HG02623 (cell line): ENCODE measurements around the gene DAPK3.
"Not testable (repeated sequence)": the region's sequence is repeated elsewhere in the genome, so short reads cannot be mapped to it uniquely, and the experiment has no call there.

Experiments
- ATAC-seq: cut with Tn5 transposase; IDR thresholded peaks from one replicate; pipeline ENCODE4 v1.9.1; 2021; ENCODE audit warnings: moderate library complexity; ENCODE audit not compliant: unreplicated experiment

DAPK3 gene

DNA sequence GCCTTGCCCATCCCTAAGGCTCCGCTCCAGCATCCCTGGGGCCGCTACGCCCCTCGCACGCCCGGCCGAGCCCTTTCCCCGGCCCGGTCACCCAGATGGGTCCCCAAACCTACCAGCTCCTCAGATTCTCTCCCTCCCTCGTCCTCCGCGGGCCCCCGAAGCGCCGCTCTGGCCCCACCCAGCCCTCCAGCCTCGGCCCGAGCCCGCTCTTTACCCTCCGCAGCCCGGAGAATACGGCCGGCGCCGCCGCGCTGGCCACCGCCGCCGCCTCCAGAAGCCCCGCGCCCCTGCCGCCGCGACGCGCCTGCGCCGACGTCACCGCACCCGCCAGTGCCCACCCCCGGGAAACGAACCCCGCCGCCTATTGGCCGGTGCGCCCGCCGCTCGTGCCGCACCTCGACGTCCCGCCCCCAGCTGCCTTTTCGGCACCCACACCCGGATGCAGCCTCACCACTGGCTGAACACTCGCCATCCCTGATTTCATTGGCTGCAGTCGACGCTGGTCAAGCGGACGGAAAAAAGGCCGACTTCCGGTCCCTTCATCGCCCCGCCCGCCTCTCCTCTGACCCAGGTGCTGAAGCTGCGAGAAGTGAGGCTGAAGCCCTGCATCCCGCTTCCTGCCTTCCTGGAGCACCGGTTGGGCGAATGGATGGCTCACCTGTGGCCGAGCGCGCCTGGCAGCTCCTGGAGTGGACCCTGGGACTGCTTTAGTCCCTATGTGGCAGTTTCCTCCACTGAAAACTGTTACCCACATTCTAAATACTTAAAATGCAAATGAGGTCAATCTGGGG is at the start of gene DAPK3:
DAPK3 (minus strand) TSS at position 292 of the 791 bp plus-strand sequence. CDS start 1,364 bp downstream, outside the sequence.
- ATAC-seq = peak; percentile 91

DNA sequence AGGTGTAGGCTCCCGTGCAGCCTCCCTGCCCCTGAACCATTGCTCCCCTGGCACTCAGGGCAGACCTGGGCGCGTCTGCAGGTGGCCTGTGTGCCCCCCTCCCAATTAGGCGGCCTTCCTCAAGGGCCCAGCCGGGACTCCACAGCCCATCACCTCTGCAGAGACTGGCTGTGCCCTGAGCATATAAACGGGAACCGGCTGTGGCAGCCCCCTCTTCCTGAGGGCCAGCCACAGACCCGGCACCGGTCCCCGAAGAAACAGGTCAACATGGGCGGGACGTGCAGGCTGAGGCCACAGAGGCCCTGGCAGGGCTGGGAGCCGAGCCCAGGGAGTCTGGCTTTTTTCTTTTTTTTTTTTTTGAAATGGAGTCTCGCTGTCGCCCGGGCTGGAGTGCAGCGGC is 48.7 kb upstream of the DAPK3 start:
- ATAC-seq = no peak

DNA sequence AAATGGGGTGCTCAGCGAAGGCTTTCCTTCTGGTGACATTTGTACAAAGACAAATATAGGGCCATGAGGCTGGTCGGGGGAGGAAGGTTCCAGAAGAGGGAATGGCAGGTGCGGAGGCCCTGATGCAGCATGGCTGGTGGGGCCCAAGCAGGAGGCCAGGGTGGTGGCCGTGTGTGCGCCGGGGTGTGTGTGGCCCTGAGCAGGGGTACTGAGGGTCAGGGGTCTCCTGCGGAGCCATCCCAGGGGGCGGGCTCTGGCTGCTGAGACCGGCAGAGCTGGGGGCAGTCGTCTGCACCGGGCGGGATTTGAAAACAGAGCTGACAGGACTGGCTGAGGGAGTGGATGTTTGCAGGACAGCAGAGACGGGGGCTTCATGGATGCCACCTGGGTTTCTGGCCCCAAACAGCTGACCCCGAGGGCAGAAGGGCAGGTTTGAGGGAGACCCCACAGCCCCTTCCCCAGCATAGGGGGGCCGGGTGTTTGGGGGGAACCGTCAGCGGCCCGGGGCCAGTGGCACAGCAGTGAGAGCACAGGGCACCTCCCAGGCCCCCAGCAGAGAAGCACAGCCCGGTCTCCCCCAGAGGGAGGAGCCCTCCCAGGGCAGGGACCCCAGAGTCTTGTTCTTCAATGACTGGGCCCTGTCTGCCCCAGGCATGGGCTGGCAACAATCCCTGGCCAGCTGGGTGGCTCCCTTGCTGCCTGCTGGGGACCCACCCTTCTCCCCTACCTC is 48.0 kb upstream of the DAPK3 start:
- ATAC-seq = no peak

DNA sequence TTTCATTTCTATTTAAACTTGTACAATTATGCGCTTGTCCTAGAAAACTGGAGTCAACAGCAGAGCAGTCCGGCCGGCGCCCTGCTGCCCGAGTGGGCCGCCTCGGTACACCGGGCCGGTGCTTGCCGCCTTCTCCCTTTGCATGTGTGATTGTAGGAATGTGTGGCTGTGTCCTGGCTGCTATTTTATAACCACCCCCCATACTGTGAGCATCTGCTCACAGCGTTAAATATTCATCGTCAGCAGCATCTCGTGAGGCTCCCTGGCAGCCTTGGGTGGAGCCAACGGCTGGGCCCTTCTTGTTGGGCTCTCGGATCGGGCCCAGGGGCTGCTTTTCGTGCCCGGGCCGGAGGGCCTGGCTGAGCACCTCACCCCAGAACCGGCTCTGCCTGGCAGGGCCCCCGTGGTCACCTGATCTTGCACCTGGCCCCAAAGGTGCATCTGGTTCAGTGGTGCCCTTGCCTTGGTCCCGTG is 47.3 kb upstream of the DAPK3 start:
- no peak for ATAC-seq

DNA sequence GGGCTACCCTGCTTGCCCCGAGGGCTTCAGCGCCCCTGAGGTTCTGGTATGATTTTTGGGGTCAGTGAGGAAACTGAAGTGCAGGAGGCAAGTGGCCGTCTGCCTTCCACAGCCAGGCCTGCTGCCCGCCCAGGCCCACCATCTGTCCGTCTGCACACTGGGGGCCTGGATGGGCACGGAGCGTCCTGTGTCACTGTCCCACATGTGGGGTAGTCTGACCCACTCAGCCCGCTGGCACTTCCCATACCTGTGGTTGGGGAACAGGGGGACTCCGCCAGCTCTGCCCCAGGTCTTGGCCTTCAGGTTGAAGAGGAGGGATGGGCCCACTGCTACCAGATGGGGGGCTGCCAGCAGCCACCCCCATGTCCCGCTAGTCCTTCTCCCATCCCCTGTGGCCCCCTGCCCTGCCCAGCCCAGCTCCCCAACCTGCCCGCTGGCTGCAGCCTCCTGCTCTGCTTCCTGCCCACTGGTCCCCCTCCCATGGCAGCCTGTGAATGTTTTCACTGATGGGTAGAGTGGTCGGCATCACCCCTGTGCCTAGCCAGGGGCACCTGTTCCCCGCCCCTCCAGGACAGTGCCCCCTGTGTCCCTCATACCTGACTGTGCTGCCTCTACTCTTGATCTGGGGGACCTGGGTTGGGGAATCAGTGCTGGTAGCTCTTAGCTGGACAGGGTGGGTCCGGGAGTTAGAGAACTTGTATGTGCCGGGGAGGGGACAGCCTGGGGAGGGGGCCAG is 46.2 kb upstream of the DAPK3 start:
- ATAC-seq = no peak

DNA sequence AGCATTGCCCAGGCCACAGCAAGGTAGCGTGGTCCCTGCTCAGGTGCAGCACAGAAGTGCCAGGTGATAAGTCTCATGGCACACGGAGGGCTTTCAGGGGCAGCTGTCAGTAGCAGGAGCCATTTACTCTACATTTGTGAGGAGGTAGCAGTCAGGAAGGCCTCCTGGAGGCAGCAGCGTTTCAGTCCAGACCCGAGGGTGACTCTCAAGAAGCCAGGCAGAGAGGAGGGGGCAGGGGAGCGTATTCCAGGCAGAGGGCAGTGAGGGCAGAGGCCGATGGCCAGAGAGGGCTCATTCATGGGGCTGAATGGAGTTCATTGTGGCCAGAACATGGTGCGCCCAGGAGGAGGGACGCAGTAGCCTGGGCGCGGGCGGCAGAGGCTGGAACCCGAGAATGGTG is 45.6 kb upstream of the DAPK3 start:
- ATAC-seq = no peak

DNA sequence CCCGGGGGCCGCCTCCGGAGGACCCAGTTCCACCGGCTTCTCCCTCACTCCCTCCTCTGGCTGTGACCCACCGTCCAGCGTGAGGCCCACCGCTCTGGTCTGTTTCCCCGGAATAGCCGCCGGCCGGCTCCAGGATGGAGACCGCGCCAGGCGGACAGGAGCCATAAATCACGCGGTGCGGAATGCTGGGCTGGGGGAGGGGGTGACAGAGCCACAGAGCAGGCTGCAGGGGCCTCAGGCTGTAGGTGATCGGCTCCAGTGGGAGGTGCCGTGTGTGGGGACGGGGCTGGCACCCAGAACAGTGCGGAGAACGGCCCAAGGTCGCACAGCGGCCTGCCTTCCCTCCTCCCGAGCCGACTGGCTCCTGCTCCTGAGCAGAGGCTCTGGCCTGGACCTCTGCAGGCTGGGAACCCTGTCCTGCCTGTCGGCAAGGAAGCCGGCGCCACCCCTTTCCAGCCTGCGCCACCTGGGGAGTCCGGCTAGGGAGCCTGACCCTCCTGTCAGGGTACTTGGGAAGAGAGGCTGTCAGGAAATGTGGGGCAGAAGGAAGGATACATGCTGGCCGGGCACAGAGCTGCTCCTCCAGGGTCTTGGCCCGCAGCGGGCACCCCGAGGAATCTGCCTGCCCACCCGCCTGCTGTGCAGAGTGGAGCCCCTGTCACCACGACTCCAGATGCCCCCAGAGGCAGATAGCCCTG is 45.0 kb upstream of the DAPK3 start:
- ATAC-seq = no peak

DNA sequence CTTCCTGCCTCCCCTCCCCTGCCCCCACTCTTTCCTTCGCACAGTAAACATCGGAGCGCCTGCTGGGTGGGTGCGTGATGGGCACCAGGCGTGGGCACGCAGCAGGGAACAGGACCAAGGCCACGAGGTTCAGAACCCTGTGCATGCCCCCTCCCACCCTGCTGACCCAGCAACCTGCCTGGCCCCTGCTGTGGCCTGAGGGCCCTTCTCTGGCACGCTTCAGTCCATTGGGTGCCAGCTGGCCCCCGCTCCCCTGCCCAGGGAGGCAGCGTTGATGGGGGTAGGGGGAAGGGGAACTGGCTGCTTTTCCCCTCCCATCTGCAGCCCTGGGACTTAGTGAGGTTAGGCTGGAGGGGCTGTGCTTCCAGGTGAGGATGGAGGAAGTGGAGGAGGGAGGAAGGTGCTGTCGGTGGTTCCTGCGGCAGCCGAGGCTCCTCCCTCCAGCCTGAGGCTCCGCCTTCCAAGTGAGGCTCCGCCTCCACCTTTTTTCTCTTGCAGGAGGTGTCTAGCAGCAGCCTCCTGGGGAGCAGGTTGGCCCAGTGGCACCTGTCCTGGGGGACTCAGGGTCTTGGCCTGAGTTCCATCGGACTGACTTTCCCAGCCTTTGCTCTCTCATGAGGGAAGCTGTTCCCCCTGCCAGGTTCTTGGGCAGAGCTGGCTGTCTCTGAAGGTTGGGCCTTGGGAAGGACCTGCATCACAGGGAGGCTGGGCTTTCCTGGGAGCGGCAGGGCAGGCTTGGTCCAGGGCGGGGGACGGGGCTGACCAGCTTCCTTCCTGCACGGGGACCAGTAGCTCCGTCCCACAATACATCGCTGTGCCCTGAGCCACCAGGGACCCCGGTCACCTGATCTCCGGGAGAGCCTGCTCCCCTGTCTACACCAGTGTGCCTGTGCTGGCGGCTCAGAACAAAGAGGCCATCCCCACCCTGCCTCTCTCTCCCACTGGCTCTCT is 43.9 kb upstream of the DAPK3 start:
- no peak for ATAC-seq

DNA sequence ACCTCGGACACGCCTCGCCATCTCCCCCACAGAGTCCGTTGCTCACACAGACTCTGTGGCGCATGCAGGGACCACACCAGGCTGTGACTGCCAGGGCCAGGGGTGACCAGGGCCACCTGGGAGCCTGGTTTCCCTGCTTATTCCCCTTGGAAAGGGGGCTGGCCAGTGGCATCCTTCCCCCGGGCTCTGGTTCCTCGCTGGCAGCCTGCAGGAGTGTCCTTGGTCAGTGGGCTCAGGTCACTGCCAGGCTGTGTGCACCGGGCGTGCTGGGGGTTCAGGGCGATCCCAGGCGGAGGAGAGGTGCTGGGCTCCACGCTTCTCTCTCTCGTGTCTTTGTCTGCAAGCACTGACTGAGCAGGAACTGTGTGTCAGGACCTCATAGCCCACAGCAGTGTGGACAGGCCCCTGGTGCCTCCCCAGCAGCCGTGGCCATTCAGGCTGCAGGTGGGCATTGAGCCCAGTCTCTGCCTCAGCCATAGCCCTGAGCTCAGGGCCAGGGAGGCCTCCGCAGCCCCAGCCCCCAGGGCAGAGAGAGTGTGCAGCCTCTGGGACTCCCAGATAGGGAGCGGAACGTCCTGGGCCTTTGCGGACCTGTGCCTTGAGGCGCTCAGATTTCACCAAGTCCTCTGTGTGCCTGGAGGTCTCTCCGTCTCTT is 43.1 kb upstream of the DAPK3 start:
- ATAC-seq = no peak

DNA sequence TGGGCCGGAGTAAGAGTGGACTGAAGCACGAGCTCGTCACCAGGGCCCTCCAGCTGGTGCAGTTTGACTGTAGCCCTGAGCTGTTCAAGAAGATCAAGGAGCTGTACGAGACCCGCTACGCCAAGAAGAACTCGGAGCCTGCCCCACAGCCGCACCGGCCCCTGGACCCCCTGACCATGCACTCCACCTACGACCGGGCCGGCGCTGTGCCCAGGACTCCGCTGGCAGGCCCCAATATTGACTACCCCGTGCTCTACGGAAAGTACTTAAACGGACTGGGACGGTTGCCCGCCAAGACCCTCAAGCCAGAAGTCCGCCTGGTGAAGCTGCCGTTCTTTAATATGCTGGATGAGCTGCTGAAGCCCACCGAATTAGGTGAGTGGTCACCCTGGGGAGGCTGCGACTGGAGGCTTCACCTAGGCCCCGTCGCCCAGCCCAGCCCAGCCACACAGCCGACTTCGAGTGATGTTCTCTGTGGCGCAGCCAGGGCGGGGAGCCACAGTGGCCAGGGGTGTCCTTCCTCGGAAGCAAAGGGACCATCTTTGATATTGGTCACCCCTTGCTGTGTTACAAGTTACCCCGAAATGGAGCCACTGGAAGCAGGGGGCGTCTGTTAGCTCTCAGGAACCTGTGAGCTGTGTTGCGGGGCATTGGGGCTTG is 42.2 kb upstream of the DAPK3 start:
- ATAC-seq = no peak

DNA sequence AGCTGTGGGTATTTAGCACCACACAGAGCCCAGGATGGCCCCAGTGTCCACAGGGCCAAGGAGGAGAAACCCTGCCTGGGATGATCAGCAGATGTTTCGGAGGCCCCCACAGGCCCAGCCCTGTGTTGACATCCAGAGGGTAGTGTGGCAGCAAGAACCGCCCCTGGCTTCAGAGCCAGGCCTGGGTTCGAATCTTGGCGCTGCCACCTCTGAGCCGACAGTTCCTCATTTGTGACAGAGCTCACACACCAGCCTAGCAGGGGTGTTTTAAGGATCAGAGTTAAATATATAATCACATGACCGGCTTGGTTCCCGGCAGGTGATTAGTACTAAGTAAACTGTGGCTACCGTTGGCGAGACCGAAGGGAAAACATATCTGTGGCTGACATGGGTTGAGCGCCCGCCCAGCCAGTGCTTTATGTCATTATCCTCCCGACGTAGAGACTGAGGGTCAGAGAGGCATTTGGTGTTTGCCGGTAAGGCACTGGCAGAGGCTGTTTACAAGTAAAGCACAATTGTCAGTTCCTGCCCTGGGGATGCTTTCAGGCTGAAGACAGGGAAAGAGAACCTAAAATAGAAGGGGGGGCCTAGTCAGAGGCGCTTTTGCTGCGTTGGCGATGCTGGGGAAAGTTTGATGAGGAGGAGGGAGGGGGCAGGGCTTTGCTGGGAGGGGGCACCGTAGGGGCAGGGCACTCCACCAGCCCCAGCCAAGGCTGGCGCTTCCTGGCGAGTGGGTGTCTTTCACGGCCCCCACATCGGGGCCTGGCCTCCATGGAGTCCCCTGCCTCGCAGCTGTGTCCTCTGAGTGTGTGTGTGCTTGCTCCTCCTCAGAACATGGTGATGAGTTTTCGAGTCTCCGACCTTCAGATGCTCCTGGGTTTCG is 41.4 kb upstream of the DAPK3 start:
- ATAC-seq = no peak

DNA sequence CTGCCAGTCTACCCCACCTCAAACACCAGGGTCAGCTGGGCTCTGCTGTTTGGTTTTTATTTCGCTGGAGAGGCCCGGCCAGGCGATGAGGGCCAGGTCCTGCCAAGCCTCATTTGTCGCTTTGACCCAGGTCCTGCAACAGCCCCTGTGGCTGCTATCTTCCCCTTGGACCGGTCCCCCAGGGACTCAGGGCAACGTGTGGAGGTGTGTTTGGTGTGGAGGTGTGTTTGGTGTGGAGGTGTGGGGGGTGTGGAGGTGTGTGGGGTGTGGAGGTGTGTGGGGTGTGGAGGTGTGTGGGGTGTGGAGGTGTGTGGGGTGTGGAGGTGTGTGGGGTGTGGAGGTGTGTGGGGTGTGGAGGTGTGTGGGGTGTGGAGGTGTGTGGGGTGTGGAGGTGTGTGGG is 40.5 kb upstream of the DAPK3 start:
- not testable (repeated sequence) for ATAC-seq

DNA sequence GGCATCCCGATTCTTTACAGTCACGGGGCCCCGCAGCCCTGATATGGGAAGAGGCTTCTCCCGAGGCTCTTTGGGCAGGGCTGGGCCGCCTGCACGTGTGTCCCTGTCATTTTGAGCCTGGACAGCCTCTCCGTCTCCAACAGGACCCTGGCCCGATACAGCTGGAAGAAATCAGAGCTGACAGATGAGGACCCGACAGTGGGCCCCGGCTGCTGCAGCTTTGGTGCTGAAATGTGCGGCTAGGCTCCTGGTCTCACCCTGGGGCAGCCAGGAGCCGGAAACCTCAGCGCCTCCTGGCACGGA is 39.9 kb upstream of the DAPK3 start:
- ATAC-seq = no peak

DNA sequence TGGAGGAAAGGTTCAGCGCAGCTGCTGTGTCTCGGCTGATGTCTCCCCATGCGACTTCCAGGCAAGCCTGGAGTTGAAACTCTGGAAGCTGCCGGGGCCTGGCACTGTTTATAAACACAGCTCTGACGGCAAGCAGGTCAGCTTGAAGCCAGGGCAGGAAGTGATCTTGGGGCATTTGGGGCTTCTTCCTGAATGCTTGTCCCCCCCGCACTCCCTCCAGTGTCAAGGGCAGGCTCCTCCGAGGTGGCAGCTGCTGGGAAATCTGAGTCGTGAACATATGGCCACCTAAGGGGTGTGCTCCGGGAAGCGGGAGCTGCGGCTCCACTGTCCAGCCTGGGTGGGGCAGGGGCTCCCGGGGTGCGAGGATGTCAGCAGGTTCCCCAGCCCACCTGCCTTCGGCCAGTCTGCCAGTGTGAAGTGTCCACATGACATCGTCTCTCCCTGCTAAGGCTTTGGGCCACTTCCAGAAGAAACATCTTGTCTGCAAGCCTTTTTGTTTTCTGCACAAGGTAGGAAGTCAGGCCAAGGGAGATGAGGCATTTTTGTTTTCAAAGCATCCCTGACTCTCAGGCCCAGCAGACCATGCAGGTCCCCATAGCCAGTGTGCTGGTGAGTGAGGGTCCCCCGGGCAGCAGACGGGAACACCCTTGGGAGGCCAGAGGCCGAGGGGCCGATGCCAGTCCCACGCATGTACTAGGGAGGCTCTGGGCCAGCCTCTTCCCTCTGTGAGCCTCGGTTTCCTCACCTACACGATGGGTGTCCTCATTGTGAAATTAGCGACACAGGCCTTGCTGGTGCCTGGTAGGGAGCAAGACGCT is 39.3 kb upstream of the DAPK3 start:
- ATAC-seq = no peak

DNA sequence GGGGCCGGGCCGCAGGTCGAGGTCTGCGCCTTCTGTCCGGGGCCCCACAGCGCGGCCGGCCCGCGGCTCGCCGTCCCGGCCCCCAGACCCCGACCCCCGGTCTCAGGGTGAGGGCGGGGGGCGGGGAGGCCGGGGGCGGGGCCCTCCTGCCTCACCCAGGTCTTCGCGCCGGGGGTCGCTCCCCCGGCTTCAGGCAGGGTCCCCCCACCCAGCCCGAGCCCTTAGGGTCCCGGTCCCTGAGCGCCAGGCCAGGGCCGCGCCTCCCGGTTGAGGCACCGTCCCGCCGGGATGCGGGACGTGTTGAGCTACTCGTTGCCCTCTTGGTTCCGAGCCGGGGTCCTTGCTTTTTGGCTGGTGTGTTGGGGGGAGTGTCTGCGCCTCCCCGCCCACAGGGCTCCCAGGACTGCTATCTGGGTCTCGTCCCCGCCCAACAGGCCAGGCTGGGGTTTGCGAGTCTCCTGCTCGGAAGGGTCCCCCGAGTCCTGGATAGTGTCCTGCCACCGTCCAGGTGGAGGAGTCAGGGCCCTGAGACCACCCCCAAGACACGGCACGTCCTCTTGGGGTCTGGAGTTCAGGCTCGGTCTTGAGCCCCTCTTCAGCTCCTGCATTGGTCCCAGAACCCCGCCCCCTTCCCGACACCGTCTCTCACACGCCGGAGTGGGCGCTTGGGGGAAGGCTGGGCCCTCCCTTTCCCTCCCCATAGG is 37.1 kb upstream of the DAPK3 start:
- ATAC-seq = peak; percentile 18

DNA sequence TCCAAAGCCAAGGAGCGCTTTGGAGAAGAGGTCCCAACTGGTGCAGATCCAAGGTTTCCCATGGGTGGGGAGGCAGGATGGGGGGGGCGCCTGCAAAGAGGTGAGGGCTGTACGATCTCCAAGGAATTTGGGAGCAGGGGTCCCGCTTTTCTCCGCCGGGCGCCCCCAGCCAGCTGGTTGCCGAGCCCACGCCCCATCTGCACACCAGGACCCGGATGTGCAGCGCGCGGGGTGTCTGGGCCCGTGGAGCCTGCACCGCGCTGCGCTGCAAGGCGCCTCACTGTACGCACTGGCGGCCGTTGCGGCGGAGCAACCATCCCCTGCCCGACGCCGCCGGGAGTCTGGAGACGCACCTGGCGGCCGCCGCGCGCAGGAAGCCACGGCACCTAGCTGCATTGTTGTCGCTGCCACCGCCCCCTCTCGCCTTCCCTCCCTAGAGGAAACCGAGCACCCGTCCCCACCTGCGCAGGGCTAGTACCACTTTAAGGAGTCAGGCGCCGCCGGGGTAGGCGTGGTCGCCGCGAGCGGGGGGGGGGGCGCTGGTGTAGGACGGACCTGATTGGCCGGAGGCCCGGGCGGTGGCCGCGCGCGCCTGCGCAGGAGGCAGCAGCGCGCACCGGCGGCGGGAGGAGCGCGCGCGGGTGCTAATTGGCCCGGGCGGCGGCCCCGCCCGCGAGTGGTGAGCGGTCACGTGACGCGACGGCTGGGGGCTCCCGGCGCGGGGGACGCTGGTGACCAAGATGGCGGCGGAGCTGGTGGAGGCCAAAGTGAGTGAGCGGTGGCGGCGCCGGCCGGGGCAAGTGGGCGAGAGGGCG is 36.3 kb upstream of the DAPK3 start, which contains the start of gene PIAS4:
PIAS4 (plus strand) TSS at position 716 of the 815 bp plus-strand sequence; CDS start at position 741, 25 bp downstream.
- peak; percentile 73 for ATAC-seq
